ENCODE results near the gene ANXA6.

- TF ChIP-seq GATA2 (IDR thresholded peaks at IDR 0.05; ENCODE audit: low read depth, low read length) (no peak), GATA3 (IDR thresholded peaks at IDR 0.05; ENCODE audit: low read depth, low read length) (no peak)
Measured at GRCh38 chr5:151101746-151102145, 55.8 kb downstream of the ANXA6 start.
